ENCODE data around the gene ADH7.
"Not testable (repeated sequence)": the region's sequence is repeated elsewhere in the genome, so short reads cannot be mapped to it uniquely, and the experiment has no call there.

The ADH7 gene

GRCh38 chr4:99367817-99368216 is 67.3 kb downstream of the ADH7 start:
- not testable (repeated sequence) for H3K36me3 ChIP-seq (ENCODE audit: control insufficient read depth, insufficient read depth, low read length); H3K9me3 ChIP-seq (ENCODE audit: control insufficient read depth, insufficient read depth, low read length); H3K27me3 ChIP-seq (ENCODE audit: control insufficient read depth, insufficient read depth, low read length)

GRCh38 chr4:99366491-99366890 is 68.7 kb downstream of the ADH7 start:
- H3K9ac ChIP-seq (ENCODE audit: low read depth, low read length): no peak overlapping the region
- no peaks in the 10 kb centered on the region for H3K9me3 ChIP-seq (ENCODE audit: control insufficient read depth, insufficient read depth, low read length)
- no peak overlapping the region for H3K4me3 ChIP-seq (ENCODE audit: low read depth, low read length)
- H3K4me1 ChIP-seq (ENCODE audit: control insufficient read depth, insufficient read depth, low read length): no peaks in the 10 kb centered on the region
- no peaks in the 10 kb centered on the region for H3K27me3 ChIP-seq (ENCODE audit: control insufficient read depth, insufficient read depth, low read length)
- no peaks in the 10 kb centered on the region for H3K36me3 ChIP-seq (ENCODE audit: control insufficient read depth, insufficient read depth, low read length)

More at GRCh38 chr4:99367817-99368216, 67.3 kb downstream of the ADH7 start:
- H3K9ac ChIP-seq (ENCODE audit: low read depth, low read length); H3K4me3 ChIP-seq (ENCODE audit: low read depth, low read length); H3K4me1 ChIP-seq (ENCODE audit: control insufficient read depth, insufficient read depth, low read length): not testable (repeated sequence)

GRCh38 chr4:99362768-99363167 is 72.4 kb downstream of the ADH7 start:
- H3K9me3 ChIP-seq (ENCODE audit: control insufficient read depth, insufficient read depth, low read length): no peaks in the 10 kb centered on the region

More at GRCh38 chr4:99362768-99363167, 72.4 kb downstream of the ADH7 start:
- H3K27me3 ChIP-seq (ENCODE audit: control insufficient read depth, insufficient read depth, low read length): no peaks in the 10 kb centered on the region
- no peak overlapping the region for H3K4me3 ChIP-seq (ENCODE audit: low read depth, low read length)
- no peaks in the 10 kb centered on the region for H3K36me3 ChIP-seq (ENCODE audit: control insufficient read depth, insufficient read depth, low read length)
- no peaks in the 10 kb centered on the region for H3K4me1 ChIP-seq (ENCODE audit: control insufficient read depth, insufficient read depth, low read length)
- H3K9ac ChIP-seq (ENCODE audit: low read depth, low read length): no peak overlapping the region
